GM08714 (cell line): ENCODE results near the gene CLBA1.

Experiments used
- H3K4me3 ChIP-seq: fragments of 200-500 bp; sonication (Bioruptor generic); 2 replicates; pipeline ENCODE4 v1.5.1; 2014; ENCODE audit warnings: mild to moderate bottlenecking, low read length, inconsistent platforms
- ZNF274 ChIP-seq: IDR thresholded peaks from 2 replicates; pipeline ENCODE4 v1.6.1; 2012; ENCODE audit warnings: mild to moderate bottlenecking, low read depth, low read length

The CLBA1 gene

GRCh38 chr14:104974146-104974541 lies 11.4 kb upstream of the CLBA1 start:
- no peak overlapping the region for H3K4me3 ChIP-seq

GRCh38 chr14:104974665-104975390 lies 10.8 kb upstream of the CLBA1 start:
- H3K4me3 ChIP-seq, result no peak overlapping the region
- TF ChIP-seq ZNF274, result no peak

More at GRCh38 chr14:104974146-104974541, 11.4 kb upstream of the CLBA1 start:
- no peak for TF ChIP-seq ZNF274

GRCh38 chr14:104975481-104976197 lies 9.9 kb upstream of the CLBA1 start:
- H3K4me3 ChIP-seq, result no peak overlapping the region

DNA sequence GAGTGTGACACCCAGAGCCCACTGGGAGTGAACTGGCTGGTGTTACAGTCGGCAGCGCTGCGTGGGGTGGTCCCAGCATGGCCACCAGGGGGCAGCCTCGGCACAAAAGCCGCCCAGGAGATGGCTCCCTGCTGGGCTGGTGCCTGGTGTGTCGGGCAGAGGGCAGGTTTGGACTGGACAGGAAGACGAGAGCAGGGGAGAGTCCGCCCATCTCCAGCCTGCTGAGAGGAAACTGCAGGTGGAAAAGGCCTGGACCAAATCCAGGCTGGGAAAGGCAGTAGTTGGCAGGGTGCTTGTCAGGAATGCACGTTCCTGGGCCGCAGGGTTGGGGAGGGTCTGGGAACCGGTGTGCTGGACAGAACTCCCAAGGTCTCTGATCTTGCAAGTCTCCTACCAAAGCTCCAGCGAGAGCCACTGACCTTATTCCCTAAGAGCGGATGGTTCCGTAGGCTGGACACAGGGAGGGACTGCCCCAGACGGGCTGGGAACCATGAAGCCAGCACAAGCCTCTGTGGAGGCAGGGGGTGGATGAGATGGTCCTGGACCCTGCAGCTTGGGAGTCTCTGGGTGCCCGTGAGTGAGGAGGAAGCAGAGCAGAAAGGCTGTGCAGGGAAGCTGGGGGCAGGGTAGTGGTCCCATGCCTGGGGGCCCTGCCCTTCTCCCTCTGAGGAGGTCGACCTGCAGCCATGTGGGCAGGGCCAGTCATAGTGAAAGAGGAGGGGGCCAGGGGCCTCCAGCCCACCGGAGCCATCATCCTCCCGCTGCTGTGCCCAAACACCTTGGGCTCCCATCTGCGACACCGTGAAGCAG lies 9.2 kb upstream of the CLBA1 start:
- TF ChIP-seq ZNF274, result no peak
- no peak overlapping the region for H3K4me3 ChIP-seq

More at GRCh38 chr14:104975481-104976197, 9.9 kb upstream of the CLBA1 start:
- TF ChIP-seq ZNF274, result no peak

DNA sequence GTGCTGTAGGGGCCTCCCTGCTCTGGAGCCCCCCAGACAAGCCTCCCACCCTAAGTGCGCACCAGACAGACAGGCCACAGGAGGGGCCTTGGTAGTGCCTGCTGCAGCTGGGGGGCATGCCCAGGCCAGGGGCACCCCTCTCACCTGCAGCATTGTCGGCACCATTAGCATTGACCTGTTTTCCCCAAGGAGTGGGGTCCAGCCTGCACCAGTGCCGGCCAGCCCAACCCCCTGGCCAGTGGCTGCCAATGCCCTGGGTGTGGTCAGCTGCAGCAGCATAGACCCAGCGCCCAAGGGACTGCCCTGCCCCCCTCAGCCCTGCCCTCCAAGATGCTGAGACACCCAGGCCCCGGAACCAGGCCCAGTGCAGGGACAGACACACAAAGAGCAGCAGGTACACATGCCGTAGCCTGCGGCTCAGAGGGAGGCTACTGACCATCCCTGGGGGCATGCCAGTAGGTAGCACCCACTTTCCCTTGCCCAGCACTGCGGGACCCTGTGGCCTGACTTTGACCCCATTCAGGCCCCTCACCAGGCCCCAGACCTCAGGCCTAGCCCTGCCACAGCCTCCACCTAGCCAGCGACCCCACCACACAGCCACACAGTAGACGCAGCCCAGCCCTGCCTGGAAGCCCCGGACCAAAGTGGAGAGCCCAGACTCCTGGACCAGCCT lies 8.4 kb upstream of the CLBA1 start:
- TF ChIP-seq ZNF274, result no peak
- no peak overlapping the region for H3K4me3 ChIP-seq

DNA sequence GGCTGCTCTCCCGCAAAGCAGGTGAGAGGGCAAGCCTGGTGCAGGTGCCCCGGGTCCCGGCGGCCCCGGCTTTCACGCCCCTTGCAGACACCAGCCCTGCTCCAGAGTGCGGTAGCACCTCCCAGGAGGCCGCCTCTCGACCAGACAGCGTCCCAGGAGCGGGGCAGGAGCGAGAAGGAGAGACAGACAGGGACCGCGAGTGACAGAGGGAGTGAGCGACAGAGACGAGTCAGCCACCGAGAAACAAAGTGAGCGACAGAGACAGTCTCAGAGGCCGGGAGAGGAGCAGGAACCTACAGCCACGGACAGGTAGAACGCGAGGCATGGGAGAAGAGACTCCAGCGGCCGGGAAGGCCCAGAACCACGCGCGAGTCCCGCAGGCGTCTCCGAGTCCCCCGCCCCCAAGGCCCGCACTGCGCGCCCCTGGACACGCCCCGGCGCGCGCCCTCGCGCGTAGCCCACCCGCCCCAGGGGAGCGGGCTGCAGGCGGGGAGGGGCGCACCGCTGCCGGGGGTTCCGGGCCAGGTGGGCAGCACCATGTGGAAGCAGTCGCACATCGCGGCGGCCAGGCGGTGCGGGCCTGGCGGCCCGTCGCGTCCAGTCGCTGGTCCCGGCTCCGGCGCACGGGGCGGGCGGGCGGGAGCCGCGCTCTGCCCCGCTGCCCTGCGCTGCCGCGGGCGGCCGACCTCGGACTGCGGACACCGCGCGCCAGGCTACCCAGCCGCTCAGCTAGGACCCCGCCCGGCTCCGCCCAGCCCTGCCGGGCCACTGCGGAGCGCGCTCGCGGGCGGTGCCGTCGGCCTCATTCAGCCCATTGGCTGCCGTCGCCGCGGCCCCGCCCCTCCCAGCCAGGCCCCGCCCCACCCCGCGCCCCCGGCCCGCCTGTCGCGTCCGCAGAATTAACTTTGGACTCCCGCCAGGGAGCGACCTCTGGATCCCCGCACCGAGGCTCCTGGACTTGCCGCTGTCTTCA lies 7.6 kb upstream of the CLBA1 start, which contains the start of gene AHNAK2:
AHNAK2 (minus strand) TSS at position 694 of the 973 bp plus-strand sequence; CDS start at position 557, 137 bp downstream.
- TF ChIP-seq ZNF274, result no peak
- H3K4me3 ChIP-seq, result peak within 1 kb of the TSS; percentile 7; the same call in 1 of the 2 replicates

DNA sequence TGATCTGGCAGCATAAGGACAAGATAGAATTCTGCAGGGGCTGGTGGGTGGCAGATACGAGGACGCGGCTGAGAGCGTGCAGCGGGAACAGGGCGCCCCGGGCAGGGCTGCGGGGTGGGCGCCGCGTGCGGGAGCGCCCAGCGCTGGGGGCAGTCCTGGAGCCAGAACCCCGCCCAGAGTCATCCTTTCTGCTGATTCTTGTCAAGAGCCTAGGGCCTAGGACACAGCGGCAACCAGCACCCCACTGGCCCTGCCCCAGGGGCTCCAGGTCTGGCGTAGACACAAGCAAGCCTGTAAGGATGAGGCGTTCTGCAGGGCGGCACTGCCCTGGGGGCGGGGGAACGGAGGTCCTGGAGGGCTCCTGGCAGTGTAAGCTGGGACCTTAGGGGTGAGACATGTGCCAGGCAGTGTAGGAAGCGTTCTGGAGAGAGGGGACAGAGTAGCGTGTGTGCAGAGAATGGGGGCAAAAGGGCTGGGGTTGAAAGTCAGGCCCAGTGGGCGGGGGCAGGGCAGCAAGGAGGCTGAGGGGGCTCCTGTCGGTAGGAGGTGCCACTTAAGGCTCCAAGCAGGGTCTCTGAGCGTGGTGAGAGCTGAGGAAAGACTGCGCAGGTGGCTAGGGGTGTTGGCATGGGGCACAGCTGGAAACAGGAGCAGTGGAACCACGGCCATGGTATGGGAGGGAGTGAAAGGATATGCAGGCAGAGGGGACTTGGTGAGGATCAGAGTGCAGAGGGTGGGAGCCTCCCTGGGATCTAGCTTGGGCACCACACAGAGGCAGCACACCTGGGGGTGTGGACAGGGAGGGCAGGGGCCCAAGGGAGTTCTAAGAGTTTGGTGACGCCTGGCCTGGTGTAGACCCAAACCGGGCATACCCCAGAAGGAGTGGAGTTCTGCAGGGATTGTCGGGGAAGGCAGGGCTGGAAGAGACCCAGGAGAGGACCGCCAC lies 6.6 kb upstream of the CLBA1 start:
- H3K4me3 ChIP-seq, result no peak overlapping the region
- no peak for TF ChIP-seq ZNF274

- H3K4me3 ChIP-seq, result no peak overlapping the region
- no peak for TF ChIP-seq ZNF274
Observed at GRCh38 chr14:104979758-104980610, 5.6 kb upstream of the CLBA1 start.

- no peak overlapping the region for H3K4me3 ChIP-seq
- no peak for TF ChIP-seq ZNF274
Observed at GRCh38 chr14:104980611-104981531, 4.7 kb upstream of the CLBA1 start.
